ENCODE data around the gene KDM4B. TPM values are rescaled to one million over a fixed set of nuclear protein-coding genes. Genes with fewer than 3 reads are reported as not detected.
A peak's percentile ranks its signal among the peaks of the same experiment; 100 is the strongest.

KDM4B gene
- total RNA-seq, 1 donor from 2014 or later = 12.3 TPM

DNA sequence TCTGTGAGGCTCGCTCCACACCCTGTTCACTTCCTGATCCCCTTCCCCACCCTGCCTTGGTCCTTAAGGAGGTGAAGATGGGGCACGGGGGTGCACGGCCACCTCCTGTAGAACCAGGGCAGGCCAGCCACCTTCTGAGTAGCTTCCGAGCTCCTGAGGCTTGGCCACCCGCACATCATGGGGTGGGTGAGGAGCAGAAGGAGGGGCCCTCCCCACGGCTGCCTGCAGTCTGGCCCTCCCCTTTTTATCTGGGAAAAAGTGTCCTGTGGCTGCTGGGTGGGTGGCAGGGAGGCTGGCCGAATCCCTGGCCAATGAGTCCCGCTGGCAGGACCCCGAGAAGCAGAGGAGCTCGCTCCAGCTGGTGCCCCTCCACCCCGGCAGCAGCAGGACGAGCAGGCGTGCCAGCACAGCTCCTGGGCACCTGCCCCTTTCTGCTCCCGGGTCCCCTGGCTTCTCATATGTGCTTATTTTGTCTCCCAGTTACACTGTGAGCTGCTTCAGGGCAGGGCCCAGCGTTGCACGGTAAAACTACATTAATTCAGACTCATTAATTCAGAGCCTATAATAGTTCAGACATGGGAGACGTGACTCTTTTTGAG lies 135.0 kb downstream of the KDM4B start:
- no peak for DNase-seq (ENCODE audit: low read depth in 2 of 2)

DNA sequence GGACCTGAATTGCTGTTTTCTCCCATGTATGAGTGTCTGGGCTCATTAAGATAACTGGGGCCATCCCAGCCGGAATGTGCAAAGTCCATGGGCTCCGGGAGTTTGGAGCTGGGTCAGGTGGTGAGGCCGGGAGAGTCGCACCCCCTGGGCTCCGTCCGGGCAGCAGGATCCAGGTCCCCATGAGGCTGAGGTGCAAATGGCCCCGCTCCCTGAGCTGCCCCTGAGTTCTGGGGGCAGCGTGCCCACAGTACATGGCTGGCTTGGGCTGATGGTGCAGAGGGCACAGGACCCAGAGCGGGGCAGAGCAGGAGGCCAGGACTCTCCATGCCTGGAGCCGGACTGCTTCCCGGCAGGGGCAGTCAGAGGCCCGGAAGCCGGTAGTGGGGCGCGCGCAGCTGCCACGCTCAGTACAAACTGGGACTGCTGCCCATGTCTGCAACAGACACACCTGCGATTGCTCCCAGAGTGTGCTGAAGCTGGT lies 136.0 kb downstream of the KDM4B start:
- DNase-seq (ENCODE audit: low read depth in 2 of 2) = no peak

DNA sequence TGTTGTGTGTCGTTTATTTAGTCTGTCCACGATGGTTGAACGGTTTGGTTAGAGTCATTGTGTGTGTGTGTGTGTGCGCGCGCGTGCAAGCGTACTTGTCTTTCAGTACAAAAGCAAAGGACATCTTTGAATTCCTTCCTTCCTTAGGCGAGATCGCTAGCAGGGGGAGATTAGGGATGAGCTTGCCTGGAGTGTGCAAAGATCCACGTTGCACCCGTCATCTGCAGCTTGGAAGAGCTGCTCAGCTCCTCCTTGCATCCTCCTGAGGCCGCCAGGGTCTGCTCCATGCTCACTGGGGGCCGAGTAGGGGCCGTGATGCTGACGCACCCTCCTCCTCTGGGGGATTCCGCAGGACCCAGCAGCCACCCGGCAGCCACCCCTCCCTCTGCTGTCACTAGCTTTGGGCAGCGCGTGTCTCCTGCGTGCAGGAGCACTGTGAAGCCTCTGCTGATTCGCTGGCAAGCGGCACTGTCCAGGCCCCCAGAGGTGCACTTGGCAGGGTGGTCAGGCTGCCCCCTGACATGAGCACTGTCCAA lies 137.3 kb downstream of the KDM4B start:
- no peak for DNase-seq (ENCODE audit: low read depth in 2 of 2)

DNA sequence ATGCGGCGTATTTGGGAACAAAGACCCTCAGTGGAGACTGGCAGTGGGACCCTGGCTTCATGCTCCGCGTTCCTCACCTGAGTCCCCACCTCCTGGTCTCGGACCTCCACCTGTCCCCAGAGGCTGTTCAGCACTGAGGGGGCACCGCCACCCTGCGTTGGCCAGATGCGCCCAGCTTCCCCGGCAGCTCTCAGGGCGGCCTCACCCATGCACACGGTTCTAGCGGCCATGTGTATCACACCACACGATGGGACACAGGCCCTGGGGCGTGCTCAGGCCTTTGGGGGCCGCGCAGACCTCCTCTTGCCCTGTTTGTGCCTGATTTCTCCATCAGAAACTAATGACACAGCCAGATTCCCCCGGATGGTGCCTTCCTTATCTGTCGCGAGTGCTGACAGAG lies 138.1 kb downstream of the KDM4B start:
- DNase-seq (ENCODE audit: low read depth in 2 of 2) = no peak

DNA sequence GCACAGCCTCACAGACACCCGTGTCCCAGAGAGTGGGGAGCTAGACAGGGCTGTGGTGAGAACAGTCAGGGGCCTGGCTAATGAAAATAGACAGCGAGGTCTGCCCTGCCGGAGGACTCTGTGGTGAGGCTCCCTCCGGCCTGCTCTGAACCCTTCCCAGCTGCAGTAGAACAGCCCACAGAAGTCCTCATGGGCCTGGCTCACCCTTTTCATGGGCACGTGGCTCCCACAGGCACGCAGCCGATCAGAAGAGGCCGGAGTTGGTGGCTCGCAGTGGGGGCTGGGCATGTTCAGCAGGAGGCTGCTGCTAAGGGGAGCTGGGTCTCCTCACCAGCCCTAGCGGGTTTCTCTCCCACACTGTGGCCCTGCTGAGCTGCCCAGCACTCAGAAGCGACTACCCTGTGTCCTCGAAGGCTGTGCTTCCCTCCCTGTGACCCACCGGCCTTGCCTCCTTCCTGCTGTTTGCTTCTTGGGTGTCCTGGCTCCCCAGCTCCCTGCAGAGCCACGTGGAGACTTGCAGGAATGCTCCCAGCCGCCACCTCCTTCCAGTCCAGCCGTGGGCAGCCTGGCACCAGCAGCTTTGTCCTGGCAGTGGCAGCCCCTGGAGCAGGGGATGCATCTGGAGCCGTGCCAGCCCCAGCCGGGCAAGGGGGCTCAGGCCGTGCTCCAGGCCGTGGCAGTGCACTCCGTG lies 138.7 kb downstream of the KDM4B start:
- no peak for DNase-seq (ENCODE audit: low read depth in 2 of 2)

DNA sequence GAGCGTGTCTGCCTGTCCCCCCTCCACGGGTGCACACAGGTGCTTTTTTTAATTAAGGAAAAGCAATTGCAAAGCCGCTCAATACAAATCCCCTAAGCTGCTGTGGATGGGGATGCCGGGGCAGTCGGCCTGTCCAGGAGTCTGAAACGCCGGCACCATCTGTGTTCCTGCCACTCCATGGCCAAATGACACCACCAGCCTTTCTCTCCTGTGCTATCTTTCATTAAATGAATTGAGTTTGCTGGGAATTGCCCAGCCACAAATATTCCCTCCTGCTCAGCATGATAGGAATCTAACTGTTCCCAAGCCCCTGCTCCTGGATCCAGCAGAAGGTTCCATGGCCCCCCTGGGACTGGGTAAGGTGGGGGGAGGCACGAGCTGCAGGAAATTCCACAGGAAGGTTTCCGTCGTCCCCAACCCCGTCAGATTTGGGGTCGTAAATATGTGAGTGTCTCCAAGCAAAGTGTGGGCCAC lies 139.2 kb downstream of the KDM4B start:
- no peak for DNase-seq (ENCODE audit: low read depth in 2 of 2)

DNA sequence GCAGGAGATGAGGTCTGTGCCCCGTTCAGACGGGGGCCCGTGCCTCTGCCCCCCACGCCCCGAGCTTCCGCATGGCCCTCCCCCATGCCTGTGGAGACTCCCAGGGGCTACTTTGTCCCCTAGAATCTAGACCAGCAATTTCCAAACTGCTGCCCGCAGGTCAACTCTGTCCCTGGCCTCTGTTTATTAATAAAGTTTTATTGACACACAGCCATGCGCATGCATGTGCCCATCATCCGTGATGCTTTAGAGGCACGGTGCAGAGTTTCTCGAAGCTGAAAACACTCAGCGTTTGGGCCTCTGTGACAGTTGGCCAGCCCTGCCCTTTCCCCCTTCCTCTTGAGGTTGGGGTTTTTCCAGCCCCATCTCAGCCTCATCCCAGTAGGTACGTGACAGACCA lies 140.0 kb downstream of the KDM4B start:
- no peak for DNase-seq (ENCODE audit: low read depth in 2 of 2)

DNA sequence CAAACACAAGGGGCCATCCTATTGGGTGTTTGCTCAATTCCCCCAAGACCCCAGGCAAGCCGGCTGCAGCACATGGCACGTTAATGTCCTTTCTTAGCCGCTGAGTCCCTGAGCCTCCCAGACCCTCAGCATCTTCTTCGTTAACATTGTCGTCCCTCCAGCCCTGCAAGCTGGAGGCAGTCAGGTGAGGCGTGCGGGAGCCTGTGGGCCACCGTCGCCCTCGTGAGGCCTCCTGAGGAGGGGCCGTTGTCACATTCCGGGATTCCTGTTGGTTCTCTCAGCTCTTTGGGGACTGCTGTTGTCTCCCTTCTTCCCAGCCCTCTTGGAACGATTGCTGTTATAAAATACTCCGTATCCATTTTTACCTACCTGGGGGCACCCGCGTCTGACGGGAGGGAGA lies 140.6 kb downstream of the KDM4B start:
- DNase-seq (ENCODE audit: low read depth in 2 of 2) = no peak

DNA sequence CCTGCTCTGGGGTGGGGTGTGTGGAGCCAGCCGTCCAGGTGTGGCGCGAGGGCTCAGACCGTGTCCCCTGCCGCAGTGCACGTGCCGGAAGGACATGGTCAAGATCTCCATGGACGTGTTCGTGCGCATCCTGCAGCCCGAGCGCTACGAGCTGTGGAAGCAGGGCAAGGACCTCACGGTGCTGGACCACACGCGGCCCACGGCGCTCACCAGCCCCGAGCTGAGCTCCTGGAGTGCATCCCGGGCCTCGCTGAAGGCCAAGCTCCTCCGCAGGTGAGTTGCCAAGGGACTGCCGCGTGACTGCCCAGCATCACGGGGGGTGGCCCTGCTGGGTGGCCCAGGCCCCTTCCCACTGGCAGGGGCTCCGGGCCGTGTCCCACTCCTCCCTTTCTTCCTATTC lies 141.6 kb downstream of the KDM4B start:
- no peak for DNase-seq (ENCODE audit: low read depth in 2 of 2)

DNA sequence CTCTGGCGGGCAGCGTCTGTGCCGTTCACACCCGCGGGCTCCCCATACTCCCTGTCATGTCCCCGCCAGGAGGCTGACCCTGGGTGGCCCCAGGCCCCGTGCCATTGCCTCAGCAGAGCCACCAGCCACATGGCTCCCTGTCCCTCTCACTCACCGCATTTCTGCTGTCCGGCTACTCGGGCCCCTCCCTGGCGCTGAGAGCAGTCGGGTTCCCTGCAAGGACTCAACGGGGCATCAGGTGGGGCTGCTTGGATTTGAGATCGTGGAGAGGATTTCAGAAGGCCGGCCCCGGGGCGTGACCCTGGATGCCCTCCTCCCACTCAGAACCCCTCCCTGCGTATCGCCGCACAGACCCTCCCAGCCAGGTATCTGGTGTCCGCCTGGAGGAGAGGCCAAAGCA lies 142.1 kb downstream of the KDM4B start:
- no peak for DNase-seq (ENCODE audit: low read depth in 2 of 2)

DNA sequence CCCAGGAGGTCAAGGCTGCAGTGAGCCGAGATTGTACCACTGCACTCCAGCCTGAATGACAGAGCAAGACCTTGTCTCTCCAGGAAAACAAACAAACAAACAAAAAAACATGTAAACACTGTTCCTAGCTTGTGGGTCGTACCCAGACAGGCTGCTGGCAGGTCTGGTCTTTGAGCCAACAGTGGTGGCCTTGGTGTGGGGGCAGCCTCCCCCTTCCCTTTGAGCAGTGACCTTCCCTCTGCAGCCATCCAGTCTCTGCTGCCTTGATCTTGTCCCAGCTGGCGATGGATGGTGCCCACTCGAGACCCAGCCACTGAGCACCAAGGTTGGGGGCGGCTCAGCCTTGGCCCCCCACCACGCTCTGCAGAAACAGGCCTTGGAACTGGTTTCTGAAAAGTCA lies 143.3 kb downstream of the KDM4B start:
- DNase-seq (ENCODE audit: low read depth in 2 of 2) = no peak

DNA sequence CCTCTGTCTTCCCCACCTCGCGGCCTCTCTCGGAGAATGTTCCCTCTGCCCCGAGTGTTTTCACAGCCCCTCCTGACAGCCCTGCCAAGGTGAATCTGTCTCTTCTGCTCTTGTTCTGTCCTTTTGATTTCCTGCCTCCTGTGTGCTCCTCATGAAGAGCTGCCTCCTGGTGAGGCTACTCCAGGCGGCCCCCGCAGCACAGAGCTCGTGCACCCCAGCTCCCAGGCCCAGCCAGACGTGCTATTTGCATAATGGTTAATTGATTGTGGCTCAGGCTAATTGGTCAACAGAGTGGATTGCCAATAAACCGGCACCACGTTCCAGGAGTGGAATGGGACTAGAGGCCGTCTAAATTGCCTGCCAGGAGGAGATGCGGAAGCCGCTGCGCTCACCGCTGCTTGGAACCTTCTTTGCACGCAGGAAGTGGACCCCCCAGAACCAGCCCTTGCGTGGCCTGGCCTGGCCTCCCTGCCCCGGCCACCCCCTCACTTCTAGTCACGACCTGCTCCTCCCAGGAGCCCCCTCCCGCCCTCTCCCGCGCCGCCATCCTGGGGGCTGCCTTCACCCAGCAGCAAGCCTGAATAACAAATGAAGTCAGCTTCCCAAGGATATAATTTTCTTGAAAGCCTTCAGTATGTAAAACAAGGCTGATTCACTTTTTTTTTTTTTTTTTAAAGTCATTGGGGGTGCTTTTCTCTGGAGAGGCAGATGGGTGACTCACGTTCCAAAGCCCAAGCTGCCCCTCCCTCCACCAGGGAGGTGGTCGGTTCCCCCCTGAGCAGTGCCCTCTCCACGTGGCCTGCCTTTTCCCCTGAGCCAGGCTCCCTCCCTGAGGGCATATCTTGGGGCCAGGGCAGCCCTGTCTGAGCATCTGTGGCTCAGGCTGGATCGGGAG lies 144.0 kb downstream of the KDM4B start:
- no peak for DNase-seq (ENCODE audit: low read depth in 2 of 2)

DNA sequence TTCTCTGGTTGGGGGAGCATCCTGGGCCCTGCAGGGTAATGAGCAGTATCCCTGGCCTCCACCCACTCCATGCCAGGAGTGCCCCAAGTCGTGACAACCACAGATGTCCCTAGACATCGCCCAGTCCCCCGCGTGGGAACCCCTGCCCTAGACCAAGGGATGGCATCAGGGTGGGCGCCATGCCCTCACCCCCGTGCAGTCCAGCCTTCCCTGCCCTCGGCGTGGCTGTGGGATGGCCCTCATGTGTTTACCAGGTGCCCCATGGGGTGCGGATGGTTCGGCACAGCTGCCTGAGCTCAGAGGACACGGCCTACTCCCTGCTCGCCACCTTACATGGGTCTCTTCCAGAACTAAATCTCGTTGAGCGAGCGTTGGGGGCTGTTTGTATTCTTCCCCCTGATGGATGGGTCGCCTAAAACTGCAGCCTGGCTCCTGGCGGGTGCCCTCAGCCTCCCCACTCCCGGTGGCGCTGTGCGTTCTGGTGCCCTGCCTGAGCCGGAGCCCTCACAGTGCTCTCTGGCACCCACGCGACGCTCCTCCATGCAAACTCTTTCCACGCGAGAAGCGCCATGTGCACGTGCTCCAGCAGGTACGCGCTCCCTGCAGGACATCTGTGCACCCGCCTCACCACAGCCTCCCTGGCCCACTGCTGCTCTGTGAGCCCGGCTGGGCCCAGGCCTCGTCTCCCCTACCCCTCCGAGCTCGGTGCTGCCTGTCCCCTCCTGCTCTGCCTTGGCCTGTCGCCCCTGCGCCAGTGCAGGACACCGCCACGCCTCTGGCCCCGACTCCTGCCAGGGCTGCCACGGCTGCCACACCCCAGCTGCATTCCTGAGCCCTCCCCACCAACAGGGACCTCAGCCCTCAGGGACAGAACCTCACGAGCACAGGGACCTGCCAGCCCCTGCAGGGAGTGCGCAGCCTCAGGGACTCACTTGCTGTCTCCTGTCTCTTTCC lies 145.0 kb downstream of the KDM4B start:
- no peak for DNase-seq (ENCODE audit: low read depth in 2 of 2)

DNA sequence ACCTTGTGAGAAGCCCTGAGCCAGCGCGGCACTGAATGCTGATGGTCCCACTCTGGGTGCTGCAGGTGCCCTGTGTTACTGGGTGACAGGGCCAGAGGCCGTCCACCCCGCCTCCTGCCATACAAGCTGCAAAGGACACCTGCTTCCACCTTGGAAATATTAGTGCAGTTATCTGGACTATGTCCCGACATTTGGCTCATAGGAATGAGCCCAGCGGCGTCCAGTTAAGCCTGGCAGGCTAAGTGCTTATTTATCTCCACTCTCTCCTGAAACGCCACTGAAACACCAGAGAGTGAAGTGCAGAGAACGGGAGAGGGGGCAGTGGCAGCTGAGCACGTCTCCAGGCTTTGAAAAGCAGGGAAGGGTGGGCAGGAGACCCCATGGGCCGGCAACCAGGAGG lies 145.8 kb downstream of the KDM4B start:
- no peak for DNase-seq (ENCODE audit: low read depth in 2 of 2)

DNA sequence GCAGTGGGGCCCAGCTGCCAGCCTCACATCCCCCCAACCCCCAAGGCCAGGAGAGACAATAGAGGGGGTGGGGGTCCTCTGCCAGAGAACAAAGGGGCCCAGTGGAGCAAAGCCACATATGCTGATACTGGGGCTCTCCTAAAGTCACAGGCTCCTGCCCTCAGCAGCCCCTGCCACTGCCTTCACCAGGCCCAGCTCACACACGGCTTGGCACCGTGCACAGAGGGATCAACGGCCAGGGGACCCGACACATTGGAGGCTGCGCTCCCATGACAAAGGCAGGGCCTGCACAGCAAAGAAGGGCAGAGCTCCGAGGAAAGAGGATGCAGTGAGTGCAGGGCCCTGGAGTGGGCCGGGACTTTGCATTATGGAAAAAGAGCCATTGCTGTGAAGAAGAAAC lies 146.4 kb downstream of the KDM4B start:
- no peak for DNase-seq (ENCODE audit: low read depth in 2 of 2)

DNA sequence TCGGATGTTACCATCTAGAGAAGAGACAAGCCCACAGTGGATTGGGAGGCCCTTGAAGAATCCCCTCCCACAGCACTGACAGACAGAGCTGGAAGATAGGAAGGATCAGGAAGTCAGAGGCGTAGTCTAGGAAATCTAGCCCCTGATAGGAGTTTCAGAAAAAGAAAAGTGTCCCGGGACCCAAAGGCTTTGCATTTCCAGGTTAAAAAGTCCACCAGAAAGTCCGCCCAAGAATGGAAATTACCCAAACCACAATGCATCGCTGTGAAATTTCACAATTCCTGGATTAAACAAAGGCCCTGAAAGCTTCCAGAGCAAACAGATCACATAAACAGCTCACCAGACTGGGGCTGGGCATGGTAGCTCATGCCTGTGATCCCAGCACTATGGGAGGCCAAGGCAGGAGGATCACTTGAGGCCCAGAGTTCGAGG lies 146.9 kb downstream of the KDM4B start:
- no peak for DNase-seq (ENCODE audit: low read depth in 2 of 2)

DNA sequence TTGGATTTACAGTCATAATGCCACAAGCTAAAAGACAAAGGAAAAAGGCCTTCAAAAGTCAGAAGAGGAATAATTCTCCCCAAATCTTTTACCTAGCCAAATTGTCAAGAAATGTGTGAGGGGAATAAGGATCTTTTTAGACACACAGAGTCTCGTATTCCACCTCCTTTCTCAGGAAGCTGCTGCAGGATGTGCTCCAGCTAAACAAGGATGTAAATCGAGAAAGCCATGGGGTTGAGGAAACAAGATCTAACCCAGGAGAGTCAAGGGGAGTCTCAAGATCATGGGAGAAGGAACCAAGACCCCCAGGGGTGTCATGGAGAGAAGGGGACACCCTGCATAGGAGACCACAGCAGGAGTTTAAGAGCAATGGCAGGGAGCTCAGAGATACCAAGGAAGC lies 147.4 kb downstream of the KDM4B start:
- DNase-seq (ENCODE audit: low read depth in 2 of 2) = no peak

DNA sequence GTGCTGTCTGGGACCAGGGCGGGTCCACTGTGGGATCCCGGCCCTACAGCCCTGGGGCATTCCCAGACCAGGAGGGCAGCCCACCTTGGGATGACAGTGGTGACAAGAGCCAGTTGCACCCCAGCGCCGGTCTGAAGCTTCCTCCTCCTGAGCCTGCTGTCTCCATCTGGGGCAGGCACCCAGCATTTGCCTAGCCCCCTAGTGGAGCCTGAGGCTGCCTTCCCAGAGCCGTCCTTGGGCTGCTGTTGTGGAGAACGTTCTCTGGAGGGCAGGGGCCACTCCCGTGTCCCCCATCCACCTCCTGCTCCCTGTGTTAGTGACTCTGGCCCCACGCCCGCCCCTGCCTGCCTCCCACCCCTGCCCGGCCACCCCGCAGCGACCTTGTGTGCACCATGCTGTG lies 148.5 kb downstream of the KDM4B start:
- DNase-seq (ENCODE audit: low read depth in 2 of 2) = no peak

DNA sequence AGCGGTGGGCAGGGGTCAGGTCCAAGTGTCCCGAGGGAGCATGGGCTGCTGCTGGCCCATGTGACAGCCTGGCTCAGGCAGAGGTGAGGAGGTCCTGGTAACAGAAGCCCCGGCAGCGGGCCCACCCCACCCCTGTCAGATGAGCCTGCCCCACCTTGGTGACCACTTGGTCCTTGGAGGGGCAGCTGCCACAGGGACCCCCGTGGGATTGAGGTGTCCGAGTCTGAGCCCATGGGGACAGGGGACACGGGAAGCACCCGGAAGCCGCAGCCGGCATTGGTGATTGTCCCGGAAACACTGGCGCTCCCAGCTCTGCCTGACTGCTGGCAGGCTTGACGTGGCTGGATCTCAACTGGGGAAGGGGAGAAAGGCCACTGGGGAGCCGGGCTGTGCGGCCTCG lies 149.1 kb downstream of the KDM4B start:
- peak in 1 of 2 donors; percentile 19 for DNase-seq (ENCODE audit: low read depth in 2 of 2)

DNA sequence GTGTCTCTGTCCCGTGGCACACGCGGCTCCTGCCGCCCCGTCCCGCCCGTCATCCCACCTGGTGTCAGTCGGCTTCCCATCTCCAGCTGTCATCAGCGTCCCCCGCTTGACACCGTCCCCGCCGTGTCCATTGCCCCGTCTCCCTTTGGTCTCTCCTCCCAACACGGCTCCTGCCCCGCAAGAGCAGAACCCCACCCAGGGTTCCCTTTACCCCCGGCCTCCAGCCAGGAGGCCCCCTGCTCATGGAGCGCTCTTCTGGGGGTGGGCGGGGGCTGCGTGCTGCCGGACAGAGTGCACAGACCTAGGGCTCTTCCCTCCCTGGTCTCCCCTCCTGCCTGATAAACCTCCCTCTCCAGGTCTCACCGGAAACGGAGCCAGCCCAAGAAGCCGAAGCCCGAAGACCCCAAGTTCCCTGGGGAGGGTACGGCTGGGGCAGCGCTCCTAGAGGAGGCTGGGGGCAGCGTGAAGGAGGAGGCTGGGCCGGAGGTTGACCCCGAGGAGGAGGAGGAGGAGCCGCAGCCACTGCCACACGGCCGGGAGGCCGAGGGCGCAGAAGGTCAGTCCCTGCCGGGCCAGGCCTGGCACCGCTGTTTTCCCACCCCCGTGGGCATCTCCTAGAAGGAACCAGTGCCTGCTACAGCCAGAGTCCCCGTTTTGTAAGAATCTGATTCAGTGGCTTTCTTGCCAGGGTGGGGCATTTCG lies 150.5 kb downstream of the KDM4B start:
- DNase-seq (ENCODE audit: low read depth in 2 of 2) = no peak

Data from lung microvascular endothelial cell (primary cell).